AG09309 (cell line): Measurements from ENCODE around the gene SERPINA10.
"Not testable (repeated sequence)": the region's sequence is repeated elsewhere in the genome, so short reads cannot be mapped to it uniquely, and the experiment has no call there.

Experiments
- DNase-seq: peaks from one replicate; pipeline ENCODE4 v3.0.0-alpha.2; 2010; ENCODE audit warnings: low read depth
- H3K4me3 ChIP-seq: 2 replicates; pipeline ENCODE4 v1.5.1; 2011; ENCODE audit warnings: mild to moderate bottlenecking, low read depth, low read length, moderate library complexity; ENCODE audit not compliant: control insufficient read depth
- CTCF ChIP-seq: IDR thresholded peaks from 2 replicates; pipeline ENCODE4 v1.5.1; 2011; ENCODE audit warnings: mild to moderate bottlenecking, low read depth, low read length, inconsistent platforms; ENCODE audit not compliant: insufficient read depth, control insufficient read depth; ENCODE audit errors: missing control alignments

SERPINA10 gene

GRCh38 chr14:94267352-94267751 is 25.7 kb downstream of the SERPINA10 start:
- TF ChIP-seq CTCF, result no peak

DNA sequence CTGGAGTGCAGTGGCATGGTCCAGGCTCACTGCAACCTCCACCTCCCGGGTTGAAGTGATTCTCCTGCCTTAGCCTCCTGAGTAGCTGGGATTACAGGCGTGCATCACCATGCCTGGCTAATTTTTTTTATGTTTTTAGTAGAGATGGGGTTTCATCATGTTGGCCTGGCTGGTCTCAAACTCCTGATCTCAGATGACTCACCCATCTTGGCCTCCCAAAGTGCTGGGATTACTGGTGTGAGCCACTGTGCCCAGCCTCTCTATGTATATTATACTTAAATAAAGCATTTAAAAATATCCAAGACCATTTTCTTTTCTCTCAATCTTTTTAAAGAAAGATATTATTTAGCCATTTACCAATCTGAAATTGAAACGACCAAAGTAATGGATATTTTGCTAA is 28.9 kb downstream of the SERPINA10 start:
- not testable (repeated sequence) for H3K4me3 ChIP-seq, DNase-seq

More at GRCh38 chr14:94267352-94267751, 25.7 kb downstream of the SERPINA10 start:
- H3K4me3 ChIP-seq, result no peak overlapping the region
- DNase-seq, result no peak

GRCh38 chr14:94244182-94244581 is 48.9 kb downstream of the SERPINA10 start:
- no peak for DNase-seq
- H3K4me3 ChIP-seq, result no peak overlapping the region
- TF ChIP-seq CTCF, result no peak

DNA sequence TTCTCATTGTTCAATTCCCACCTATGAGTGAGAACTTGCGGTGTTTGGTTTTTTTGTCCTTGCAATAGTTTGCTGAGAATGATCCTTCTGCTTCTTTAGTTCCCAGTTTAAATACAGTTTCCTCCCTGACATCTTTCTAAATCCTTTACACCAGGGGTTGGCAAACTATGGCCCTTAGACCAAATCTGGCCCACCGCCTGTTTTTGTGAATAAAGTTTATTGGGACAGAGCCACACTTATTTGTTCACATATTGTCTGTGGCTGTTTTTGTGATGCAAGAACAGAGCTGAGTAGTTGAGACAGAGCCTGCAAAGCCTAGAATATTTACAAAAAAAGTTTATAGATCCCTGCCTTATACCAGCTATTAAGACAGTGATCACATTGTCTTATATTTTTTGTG is 53.7 kb downstream of the SERPINA10 start:
- no peak for DNase-seq
- H3K4me3 ChIP-seq, result no peak overlapping the region

GRCh38 chr14:94237983-94238382 is 55.1 kb downstream of the SERPINA10 start:
- TF ChIP-seq CTCF, result no peak
- H3K4me3 ChIP-seq, result no peak overlapping the region
- DNase-seq, result no peak

More for the DNA sequence above, 53.7 kb downstream of the SERPINA10 start:
- TF ChIP-seq CTCF, result no peak

DNA sequence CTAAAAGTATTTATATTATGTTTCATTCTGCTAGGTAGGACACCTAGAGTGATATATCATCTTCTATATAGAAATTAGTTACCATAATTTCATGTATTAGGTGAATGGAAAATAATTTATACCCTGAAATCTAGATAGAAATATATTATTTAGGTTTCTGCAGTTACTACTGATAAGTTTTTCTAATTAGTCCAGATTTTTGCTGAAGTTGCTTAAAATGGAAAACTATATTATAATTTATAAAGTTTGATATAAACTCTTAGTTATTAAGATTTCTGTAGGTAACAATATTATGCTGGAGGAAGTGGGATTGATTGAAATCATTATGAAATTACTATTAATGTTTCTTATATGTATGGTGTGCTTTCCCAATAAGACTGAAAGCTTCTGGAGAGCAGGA is 56.0 kb downstream of the SERPINA10 start:
- no peak overlapping the region for H3K4me3 ChIP-seq
- no peak for DNase-seq
- no peak for TF ChIP-seq CTCF
